ENCODE measurements around the gene ZC3H10.
A peak's percentile ranks its signal among the peaks of the same experiment; 100 is the strongest.
"Not testable (repeated sequence)": the region's sequence is repeated elsewhere in the genome, so short reads cannot be mapped to it uniquely, and the experiment has no call there.

Gene ZC3H10

DNA sequence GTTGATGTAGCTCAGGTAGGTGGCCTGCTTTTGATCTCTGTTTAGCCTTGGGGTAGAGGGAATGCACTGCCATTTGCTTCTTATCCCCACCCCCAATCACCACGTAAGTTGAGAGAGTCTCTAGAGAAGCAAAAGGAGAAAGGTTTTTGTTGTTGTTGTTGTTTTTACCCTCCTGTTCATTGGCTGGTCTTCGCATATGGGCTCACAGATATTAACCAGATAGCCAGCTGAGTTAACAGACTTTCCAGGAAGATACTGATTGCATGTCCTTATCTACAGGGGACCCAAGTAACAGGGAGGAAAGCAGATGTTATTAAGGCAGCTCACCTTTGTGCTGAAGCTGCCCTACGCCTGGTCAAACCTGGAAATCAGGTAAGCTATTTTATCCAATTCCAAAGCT, 10.8 kb upstream of the ZC3H10 start:
- H3K9me3 Mint-ChIP-seq = no peaks in the 10 kb centered on the region
- DNase-seq (ENCODE audit: low spot score) = no peak
- H3K27ac Mint-ChIP-seq = peak overlapping the region; percentile 59
- H3K4me3 Mint-ChIP-seq = peak overlapping the region; percentile 58
- no peaks in the 10 kb centered on the region for H3K27me3 Mint-ChIP-seq (ENCODE audit: low read depth)
- peaks cover 38% of the 10 kb centered on the region for H3K4me1 Mint-ChIP-seq (ENCODE audit: low read depth)
- H3K36me3 Mint-ChIP-seq (ENCODE audit: low read depth) = peaks cover 63% of the 10 kb centered on the region

DNA sequence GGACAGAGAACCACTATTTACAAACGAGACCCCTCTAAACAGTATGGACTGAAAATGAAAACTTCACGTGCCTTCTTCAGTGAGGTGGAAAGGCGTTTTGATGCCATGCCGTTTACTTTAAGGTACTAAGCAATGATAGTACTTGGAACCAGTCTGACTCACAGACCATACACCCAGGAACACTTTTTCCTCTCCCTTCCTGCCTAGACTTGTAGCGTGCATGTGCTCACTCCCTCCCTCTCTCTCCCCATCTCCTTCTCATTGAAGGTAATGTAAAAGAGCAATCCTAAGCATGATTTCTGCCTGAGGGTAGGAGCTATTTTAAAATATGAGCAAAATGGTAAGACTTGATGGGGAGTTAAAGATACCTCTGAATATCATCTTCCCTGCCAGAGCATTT, 7.5 kb upstream of the ZC3H10 start:
- no peak overlapping the region for H3K4me3 Mint-ChIP-seq
- H3K27me3 Mint-ChIP-seq (ENCODE audit: low read depth) = no peaks in the 10 kb centered on the region
- peaks cover 25% of the 10 kb centered on the region for H3K4me1 Mint-ChIP-seq (ENCODE audit: low read depth)
- DNase-seq (ENCODE audit: low spot score) = no peak
- no peak overlapping the region for H3K27ac Mint-ChIP-seq
- no peaks in the 10 kb centered on the region for H3K9me3 Mint-ChIP-seq
- H3K36me3 Mint-ChIP-seq (ENCODE audit: low read depth) = peaks cover 76% of the 10 kb centered on the region

DNA sequence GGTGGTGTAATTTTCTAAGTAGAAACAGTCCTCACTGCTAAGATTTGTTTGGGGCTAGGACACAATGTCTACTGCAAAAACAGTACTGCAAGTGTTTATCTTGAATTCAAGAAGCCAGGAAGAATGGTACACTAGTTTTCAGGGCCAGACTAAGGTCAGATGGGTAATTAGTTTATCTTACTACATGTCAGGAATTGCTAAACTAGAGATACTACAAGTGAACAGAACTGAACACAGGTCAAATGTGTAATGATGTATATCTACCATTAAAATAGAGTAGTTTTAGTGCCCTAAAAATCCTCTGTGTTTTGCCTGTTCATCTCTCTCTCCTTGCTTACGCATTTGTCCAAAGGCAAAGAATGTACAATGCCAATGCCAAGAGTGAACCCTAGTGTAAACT, 4.0 kb upstream of the ZC3H10 start:
- peak overlapping the region; percentile 14 for H3K4me3 Mint-ChIP-seq
- H3K9me3 Mint-ChIP-seq = no peaks in the 10 kb centered on the region
- peaks cover 68% of the 10 kb centered on the region for H3K36me3 Mint-ChIP-seq (ENCODE audit: low read depth)
- peaks cover 25% of the 10 kb centered on the region for H3K4me1 Mint-ChIP-seq (ENCODE audit: low read depth)
- H3K27ac Mint-ChIP-seq = peak overlapping the region; percentile 39
- no peaks in the 10 kb centered on the region for H3K27me3 Mint-ChIP-seq (ENCODE audit: low read depth)
- DNase-seq (ENCODE audit: low spot score) = no peak

DNA sequence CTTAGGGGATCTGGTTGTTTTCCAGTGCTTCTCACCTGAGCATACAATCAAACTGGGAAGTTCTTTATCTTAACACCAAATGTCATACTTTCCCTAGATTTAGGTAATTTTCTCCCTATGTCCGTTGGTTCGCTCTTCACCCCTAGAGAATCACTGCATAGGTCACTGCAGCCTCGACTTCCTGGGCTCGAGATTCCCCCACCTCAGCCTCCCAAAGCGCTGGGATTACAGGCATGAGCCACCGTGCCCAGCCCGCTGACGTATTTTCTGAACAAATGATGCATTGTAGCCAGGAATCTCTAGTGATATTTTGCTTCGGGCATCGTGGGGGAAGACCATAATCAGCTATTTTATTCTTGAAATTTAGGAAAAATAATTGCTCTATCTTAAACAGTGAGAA, 2.7 kb upstream of the ZC3H10 start:
- Mint-ChIP-seq H3K4me1 (ENCODE audit: low read depth) (peaks cover 32% of the 10 kb centered on the region), H3K27ac (peak overlapping the region; percentile 100), H3K27me3 (ENCODE audit: low read depth) (no peaks in the 10 kb centered on the region), H3K9me3 (no peaks in the 10 kb centered on the region), H3K36me3 (ENCODE audit: low read depth) (peaks cover 60% of the 10 kb centered on the region), H3K4me3 (peak overlapping the region; percentile 99)
- DNase-seq (ENCODE audit: low spot score) = no peak

DNA sequence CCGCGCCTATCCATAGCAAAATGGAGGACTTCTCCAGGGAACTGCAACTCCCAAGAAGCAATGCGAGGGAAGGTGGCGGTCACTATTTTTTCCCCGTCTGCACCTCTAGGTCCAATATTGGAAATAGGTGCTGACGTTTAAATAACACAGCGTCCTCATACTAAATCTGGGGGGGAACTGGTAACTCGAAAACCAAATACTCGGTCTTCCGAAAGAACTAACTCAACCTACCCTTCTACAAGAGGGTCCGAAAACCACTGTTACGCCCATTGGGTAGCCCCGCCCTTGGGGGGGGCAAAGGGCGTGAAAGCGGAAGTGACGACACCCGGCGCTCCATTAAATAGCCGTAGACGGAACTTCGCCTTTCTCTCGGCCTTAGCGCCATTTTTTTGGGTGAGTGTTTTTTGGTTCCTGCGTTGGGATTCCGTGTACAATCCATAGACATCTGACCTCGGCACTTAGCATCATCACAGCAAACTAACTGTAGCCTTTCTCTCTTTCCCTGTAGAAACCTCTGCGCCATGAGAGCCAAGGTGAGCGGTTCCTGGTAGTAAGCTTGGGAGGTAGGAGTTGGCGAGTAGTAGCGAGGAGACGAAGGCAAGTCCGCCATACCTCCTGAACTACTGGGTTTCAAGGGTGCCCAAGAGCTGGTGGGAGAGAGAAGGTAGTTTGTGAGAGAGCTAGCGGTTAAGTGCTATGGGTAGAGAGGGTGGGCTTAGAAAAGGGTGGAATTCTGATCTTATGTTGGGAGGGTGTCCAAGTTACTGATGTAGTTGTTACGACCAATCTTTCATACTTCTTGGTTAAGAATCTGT, 1.6 kb upstream of the ZC3H10 start, which contains the start of gene RPL41:
Gene RPL41 (plus strand): TSS at position 367 of the 815 bp plus-strand sequence.
- Mint-ChIP-seq H3K4me1 (ENCODE audit: low read depth) (peaks cover 28% of the 10 kb centered on the region), H3K4me3 (peak within 1 kb of the TSS; percentile 99), H3K36me3 (ENCODE audit: low read depth) (peaks cover 51% of the 10 kb centered on the region), H3K9me3 (no peaks in the 10 kb centered on the region), H3K27me3 (ENCODE audit: low read depth) (no peaks in the 10 kb centered on the region), H3K27ac (peak within 1 kb of the TSS; percentile 100)
- DNase-seq (ENCODE audit: low spot score) = peak; percentile 92

GRCh38 chr12:56117082-56117706, 872 bp upstream of the ZC3H10 start:
- Mint-ChIP-seq H3K4me3 (peak overlapping the region; percentile 99), H3K27ac (peak overlapping the region; percentile 100), H3K4me1 (ENCODE audit: low read depth) (peaks cover 28% of the 10 kb centered on the region), H3K36me3 (ENCODE audit: low read depth) (peaks cover 50% of the 10 kb centered on the region)
- not testable (repeated sequence) for H3K9me3 Mint-ChIP-seq; DNase-seq (ENCODE audit: low spot score); H3K27me3 Mint-ChIP-seq (ENCODE audit: low read depth)

GRCh38 chr12:56118688-56119357, 757 bp downstream of the ZC3H10 start:
- Mint-ChIP-seq H3K4me3 (peak overlapping the region; percentile 99), H3K27me3 (ENCODE audit: low read depth) (no peaks in the 10 kb centered on the region), H3K9me3 (no peaks in the 10 kb centered on the region), H3K27ac (peak overlapping the region; percentile 100), H3K4me1 (ENCODE audit: low read depth) (peaks cover 29% of the 10 kb centered on the region), H3K36me3 (ENCODE audit: low read depth) (peaks cover 36% of the 10 kb centered on the region)
- no peak for DNase-seq (ENCODE audit: low spot score)

GRCh38 chr12:56119361-56119796, 1.3 kb downstream of the ZC3H10 start:
- peaks cover 32% of the 10 kb centered on the region for H3K4me1 Mint-ChIP-seq (ENCODE audit: low read depth)
- H3K9me3 Mint-ChIP-seq = no peaks in the 10 kb centered on the region
- H3K4me3 Mint-ChIP-seq = peak overlapping the region; percentile 99
- H3K27me3 Mint-ChIP-seq (ENCODE audit: low read depth) = no peaks in the 10 kb centered on the region
- H3K27ac Mint-ChIP-seq = peak overlapping the region; percentile 100
- peaks cover 34% of the 10 kb centered on the region for H3K36me3 Mint-ChIP-seq (ENCODE audit: low read depth)
- DNase-seq (ENCODE audit: low spot score) = peak; percentile 52

- peaks cover 36% of the 10 kb centered on the region for H3K4me1 Mint-ChIP-seq (ENCODE audit: low read depth)
- H3K27ac Mint-ChIP-seq = no peak overlapping the region
- H3K4me3 Mint-ChIP-seq = no peak overlapping the region
Measured at GRCh38 chr12:56120158-56120846, 2.2 kb downstream of the ZC3H10 start.

DNA sequence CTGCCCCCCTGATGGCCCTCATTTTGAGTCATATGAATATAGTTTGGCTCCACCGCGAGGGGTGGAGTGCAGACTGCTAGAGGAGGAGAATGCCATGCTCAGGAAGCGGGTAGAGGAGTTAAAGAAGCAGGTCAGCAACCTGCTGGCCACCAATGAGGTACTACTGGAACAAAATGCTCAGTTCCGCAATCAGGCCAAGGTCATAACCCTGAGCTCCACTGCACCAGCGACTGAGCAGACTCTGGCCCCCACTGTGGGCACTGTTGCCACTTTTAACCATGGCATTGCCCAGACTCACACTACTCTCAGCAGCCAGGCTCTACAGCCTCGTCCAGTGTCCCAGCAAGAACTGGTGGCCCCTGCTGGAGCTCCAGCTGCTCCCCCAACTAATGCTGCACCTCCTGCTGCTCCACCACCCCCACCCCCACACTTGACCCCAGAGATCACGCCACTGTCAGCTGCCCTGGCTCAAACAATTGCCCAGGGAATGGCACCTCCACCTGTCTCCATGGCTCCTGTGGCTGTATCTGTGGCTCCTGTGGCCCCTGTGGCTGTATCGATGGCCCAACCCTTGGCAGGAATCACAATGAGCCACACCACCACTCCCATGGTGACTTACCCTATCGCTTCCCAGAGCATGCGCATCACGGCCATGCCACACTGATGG, 3.3 kb downstream of the ZC3H10 start:
- DNase-seq (ENCODE audit: low spot score) = no peak
- Mint-ChIP-seq H3K27me3 (ENCODE audit: low read depth) (no peaks in the 10 kb centered on the region), H3K4me3 (no peak overlapping the region), H3K36me3 (ENCODE audit: low read depth) (peaks cover 33% of the 10 kb centered on the region), H3K4me1 (ENCODE audit: low read depth) (peaks cover 39% of the 10 kb centered on the region), H3K9me3 (no peaks in the 10 kb centered on the region), H3K27ac (no peak overlapping the region)

More at GRCh38 chr12:56120158-56120846, 2.2 kb downstream of the ZC3H10 start:
- no peaks in the 10 kb centered on the region for H3K9me3 Mint-ChIP-seq
- no peaks in the 10 kb centered on the region for H3K27me3 Mint-ChIP-seq (ENCODE audit: low read depth)
- DNase-seq (ENCODE audit: low spot score) = no peak
- peaks cover 33% of the 10 kb centered on the region for H3K36me3 Mint-ChIP-seq (ENCODE audit: low read depth)

DNA sequence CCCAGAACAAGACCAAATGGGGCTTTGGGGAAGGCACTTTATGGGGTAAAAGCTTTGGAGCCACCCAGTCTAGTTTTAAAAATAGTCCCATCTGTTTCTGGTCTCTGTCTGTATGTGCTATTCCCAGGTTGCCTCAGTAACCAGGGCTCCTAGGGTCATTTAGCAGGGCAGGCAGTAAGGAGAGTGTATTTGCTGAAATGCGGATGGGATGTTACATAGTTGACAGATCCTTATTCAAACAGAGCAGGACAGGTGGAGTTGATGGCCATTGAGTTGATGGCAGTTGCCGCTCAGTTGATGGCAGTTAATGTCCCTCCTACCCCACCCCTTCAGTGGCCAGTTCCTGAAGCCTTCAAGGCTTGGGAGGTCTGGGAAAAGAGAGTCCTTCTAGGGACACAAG, 4.6 kb downstream of the ZC3H10 start:
- H3K36me3 Mint-ChIP-seq (ENCODE audit: low read depth) = peaks cover 20% of the 10 kb centered on the region
- H3K4me1 Mint-ChIP-seq (ENCODE audit: low read depth) = peaks cover 47% of the 10 kb centered on the region
- no peak overlapping the region for H3K4me3 Mint-ChIP-seq
- H3K9me3 Mint-ChIP-seq = no peaks in the 10 kb centered on the region
- DNase-seq (ENCODE audit: low spot score) = no peak
- no peak overlapping the region for H3K27ac Mint-ChIP-seq
- no peaks in the 10 kb centered on the region for H3K27me3 Mint-ChIP-seq (ENCODE audit: low read depth)

DNA sequence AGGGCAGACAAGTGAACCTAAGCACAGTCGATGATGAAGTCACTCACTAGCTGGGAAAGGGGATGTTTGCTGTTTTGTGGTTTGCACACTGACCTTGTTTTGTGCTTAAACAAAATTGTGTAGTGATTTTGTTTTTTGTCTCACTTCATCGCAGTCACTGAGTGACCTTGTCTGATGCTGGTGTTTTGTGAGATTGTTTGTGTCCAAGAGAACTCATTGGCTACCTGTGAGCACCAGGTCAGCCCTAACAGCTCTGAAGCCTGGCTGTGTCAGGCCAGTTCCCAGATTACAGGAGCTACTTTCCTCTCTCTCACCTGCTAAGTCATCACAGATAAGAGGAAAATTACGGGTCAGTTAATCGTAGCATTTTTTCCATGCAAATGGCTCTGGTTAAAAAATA, 6.1 kb downstream of the ZC3H10 start:
- Mint-ChIP-seq H3K27ac (peak overlapping the region; percentile 53), H3K4me1 (ENCODE audit: low read depth) (peaks cover 39% of the 10 kb centered on the region), H3K9me3 (no peaks in the 10 kb centered on the region), H3K4me3 (no peak overlapping the region), H3K36me3 (ENCODE audit: low read depth) (peaks cover 22% of the 10 kb centered on the region), H3K27me3 (ENCODE audit: low read depth) (no peaks in the 10 kb centered on the region)
- DNase-seq (ENCODE audit: low spot score) = no peak

DNA sequence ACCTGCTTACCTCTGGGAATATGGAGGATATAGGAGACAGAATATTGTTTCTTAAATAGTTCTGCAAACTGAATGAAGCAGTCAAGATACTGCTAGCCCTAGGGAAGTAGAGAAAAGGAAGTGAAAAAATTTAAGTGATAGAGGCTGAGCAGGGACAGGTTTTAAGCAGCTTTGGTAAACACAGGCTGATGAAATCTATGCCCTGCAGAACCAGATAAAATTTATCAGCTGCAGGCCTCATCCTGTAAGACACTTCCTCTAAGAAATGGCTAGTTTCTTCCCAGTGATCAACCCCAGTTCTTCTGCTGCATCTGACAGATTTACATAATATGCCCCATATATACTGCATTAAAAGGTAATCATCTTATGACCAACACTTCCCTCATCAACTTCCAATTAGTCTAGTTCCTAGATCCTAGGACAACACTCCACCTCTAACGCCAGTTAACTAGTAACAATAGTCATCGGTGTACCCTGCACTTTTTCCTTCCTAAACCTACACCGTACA, 8.7 kb downstream of the ZC3H10 start:
- Mint-ChIP-seq H3K36me3 (ENCODE audit: low read depth) (peaks cover 42% of the 10 kb centered on the region), H3K4me1 (ENCODE audit: low read depth) (peaks cover 51% of the 10 kb centered on the region), H3K9me3 (peaks cover 6% of the 10 kb centered on the region)

More for the DNA sequence above, 8.7 kb downstream of the ZC3H10 start:
- no peak for DNase-seq (ENCODE audit: low spot score)
- Mint-ChIP-seq H3K27ac (peak overlapping the region; percentile 91), H3K27me3 (ENCODE audit: low read depth) (no peaks in the 10 kb centered on the region), H3K4me3 (peak overlapping the region; percentile 94)

Measured in T-helper 2 cell treated with Interferon-gamma antibody and Interleukin-4, amounts not matched to agents 5 μg/mL and 100 μg/mL, for 36 hours (primary cell).